Measurements from ENCODE around the gene STK16. TPM values are rescaled to one million over a fixed set of nuclear protein-coding genes. Genes with fewer than 3 reads are reported as not detected.

STK16 gene
- polyA plus RNA-seq, 1 donor from 2014 or later, result 64.9 TPM

DNA sequence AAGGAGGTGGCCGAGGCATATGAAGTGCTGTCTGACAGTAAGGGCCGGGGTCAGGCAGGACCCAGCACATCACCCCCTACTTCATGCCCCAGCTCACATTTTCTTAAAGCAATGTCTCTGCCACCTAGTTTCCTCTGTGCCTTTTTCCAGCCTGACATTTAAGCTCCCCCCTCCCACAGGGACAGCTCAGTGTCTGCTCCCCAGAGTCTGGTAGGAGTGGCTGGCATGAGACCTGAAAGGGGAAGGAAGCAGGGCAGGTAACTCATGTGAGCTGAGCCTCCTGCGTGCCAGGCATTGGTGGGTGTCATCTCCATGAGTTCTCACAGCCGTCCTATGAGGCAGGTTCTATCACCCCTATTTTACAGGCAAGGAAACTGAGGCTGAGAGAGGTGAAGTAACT, 35.4 kb downstream of the STK16 start:
- Histone ChIP-seq H4K20me1 (ENCODE audit: insufficient read depth) (no peaks in the 10 kb centered on the region), H3K27ac (ENCODE audit: low read length) (no peak overlapping the region), H3K36me3 (ENCODE audit: insufficient read depth, low read length) (no peaks in the 10 kb centered on the region), H3K4me2 (ENCODE audit: low read length) (no peak overlapping the region), H3K9ac (ENCODE audit: low read length) (peak overlapping the region; percentile 82), H3F3A (ENCODE audit: insufficient read depth, low read length, poor library complexity, severe bottlenecking) (peaks cover 10% of the 10 kb centered on the region), H3K9me3 (ENCODE audit: low read length) (no peaks in the 10 kb centered on the region), H3K9me2 (ENCODE audit: insufficient read depth, low read length) (no peaks in the 10 kb centered on the region), H2AFZ (ENCODE audit: low read depth, low read length) (no peak overlapping the region), H3K27me3 (ENCODE audit: insufficient read depth, low read depth, low read length) (no peaks in the 10 kb centered on the region), H3K79me2 (replicated peaks; ENCODE audit: insufficient read depth, low read length) (no peaks in the 10 kb centered on the region), H3K4me3 (ENCODE audit: low read length) (peak overlapping the region; percentile 74)
- TF ChIP-seq SMC3 (conservative IDR thresholded peaks at IDR 0.05; ENCODE audit: poor library complexity) (no peak), POLR2AphosphoS5 (IDR thresholded peaks at IDR 0.05) (no peak), MXI1 (conservative IDR thresholded peaks at IDR 0.05; ENCODE audit: poor library complexity, severe bottlenecking) (no peak), RAD21 (conservative IDR thresholded peaks at IDR 0.05) (no peak), EP300 (conservative IDR thresholded peaks at IDR 0.05; ENCODE audit: poor library complexity, severe bottlenecking) (no peak), TAF1 (IDR thresholded peaks at IDR 0.05; ENCODE audit: low read depth) (no peak), EZH2 (IDR thresholded peaks at IDR 0.05; ENCODE audit: borderline replicate concordance, insufficient read depth, low read length, poor library complexity, severe bottlenecking) (no peak)
- TF ChIP-seq, protein P1, sequence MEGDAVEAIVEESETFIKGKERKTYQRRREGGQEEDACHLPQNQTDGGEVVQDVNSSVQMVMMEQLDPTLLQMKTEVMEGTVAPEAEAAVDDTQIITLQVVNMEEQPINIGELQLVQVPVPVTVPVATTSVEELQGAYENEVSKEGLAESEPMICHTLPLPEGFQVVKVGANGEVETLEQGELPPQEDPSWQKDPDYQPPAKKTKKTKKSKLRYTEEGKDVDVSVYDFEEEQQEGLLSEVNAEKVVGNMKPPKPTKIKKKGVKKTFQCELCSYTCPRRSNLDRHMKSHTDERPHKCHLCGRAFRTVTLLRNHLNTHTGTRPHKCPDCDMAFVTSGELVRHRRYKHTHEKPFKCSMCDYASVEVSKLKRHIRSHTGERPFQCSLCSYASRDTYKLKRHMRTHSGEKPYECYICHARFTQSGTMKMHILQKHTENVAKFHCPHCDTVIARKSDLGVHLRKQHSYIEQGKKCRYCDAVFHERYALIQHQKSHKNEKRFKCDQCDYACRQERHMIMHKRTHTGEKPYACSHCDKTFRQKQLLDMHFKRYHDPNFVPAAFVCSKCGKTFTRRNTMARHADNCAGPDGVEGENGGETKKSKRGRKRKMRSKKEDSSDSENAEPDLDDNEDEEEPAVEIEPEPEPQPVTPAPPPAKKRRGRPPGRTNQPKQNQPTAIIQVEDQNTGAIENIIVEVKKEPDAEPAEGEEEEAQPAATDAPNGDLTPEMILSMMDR (IDR thresholded peaks at IDR 0.05; ENCODE audit: poor library complexity, severe bottlenecking), result no peak
- TF ChIP-seq, protein P2, sequence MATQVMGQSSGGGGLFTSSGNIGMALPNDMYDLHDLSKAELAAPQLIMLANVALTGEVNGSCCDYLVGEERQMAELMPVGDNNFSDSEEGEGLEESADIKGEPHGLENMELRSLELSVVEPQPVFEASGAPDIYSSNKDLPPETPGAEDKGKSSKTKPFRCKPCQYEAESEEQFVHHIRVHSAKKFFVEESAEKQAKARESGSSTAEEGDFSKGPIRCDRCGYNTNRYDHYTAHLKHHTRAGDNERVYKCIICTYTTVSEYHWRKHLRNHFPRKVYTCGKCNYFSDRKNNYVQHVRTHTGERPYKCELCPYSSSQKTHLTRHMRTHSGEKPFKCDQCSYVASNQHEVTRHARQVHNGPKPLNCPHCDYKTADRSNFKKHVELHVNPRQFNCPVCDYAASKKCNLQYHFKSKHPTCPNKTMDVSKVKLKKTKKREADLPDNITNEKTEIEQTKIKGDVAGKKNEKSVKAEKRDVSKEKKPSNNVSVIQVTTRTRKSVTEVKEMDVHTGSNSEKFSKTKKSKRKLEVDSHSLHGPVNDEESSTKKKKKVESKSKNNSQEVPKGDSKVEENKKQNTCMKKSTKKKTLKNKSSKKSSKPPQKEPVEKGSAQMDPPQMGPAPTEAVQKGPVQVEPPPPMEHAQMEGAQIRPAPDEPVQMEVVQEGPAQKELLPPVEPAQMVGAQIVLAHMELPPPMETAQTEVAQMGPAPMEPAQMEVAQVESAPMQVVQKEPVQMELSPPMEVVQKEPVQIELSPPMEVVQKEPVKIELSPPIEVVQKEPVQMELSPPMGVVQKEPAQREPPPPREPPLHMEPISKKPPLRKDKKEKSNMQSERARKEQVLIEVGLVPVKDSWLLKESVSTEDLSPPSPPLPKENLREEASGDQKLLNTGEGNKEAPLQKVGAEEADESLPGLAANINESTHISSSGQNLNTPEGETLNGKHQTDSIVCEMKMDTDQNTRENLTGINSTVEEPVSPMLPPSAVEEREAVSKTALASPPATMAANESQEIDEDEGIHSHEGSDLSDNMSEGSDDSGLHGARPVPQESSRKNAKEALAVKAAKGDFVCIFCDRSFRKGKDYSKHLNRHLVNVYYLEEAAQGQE (IDR thresholded peaks at IDR 0.05; ENCODE audit: borderline replicate concordance), result no peak

DNA sequence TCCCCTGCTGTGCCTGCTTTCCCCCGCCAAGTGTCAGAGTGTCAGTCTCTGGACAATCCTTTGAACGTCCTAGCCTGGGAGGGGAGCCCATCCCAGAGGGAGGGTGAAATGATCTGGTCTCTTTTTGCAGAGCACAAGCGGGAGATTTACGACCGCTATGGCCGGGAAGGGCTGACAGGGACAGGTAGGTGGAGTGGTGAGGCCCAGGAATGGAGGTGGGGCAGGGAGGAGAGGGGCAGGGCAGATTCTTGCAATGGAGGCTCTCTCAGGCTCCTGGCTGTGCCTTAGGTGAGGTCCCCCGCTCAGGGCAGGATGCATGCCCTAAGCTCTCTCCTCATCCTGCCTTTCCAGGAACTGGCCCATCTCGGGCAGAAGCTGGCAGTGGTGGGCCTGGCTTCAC, 36.3 kb downstream of the STK16 start:
- no peaks in the 10 kb centered on the region for H3K27me3 ChIP-seq (ENCODE audit: insufficient read depth, low read depth, low read length)
- H3F3A ChIP-seq (ENCODE audit: insufficient read depth, low read length, poor library complexity, severe bottlenecking), result peaks cover 10% of the 10 kb centered on the region
- no peaks in the 10 kb centered on the region for H4K20me1 ChIP-seq (ENCODE audit: insufficient read depth)
- H2AFZ ChIP-seq (ENCODE audit: low read depth, low read length), result no peak overlapping the region
- TF ChIP-seq, protein P1 (IDR thresholded peaks at IDR 0.05; ENCODE audit: poor library complexity, severe bottlenecking), result no peak
- TF ChIP-seq MXI1 (conservative IDR thresholded peaks at IDR 0.05; ENCODE audit: poor library complexity, severe bottlenecking) (no peak), SMC3 (conservative IDR thresholded peaks at IDR 0.05; ENCODE audit: poor library complexity) (no peak), TAF1 (IDR thresholded peaks at IDR 0.05; ENCODE audit: low read depth) (no peak), POLR2AphosphoS5 (IDR thresholded peaks at IDR 0.05) (no peak), EP300 (conservative IDR thresholded peaks at IDR 0.05; ENCODE audit: poor library complexity, severe bottlenecking) (no peak)
- TF ChIP-seq, protein P2 (IDR thresholded peaks at IDR 0.05; ENCODE audit: borderline replicate concordance), result no peak
- no peak overlapping the region for H3K4me3 ChIP-seq (ENCODE audit: low read length)
- no peak overlapping the region for H3K27ac ChIP-seq (ENCODE audit: low read length)
- no peak overlapping the region for H3K4me2 ChIP-seq (ENCODE audit: low read length)
- H3K9me3 ChIP-seq (ENCODE audit: low read length), result no peaks in the 10 kb centered on the region
- no peaks in the 10 kb centered on the region for H3K36me3 ChIP-seq (ENCODE audit: insufficient read depth, low read length)
- H3K9ac ChIP-seq (ENCODE audit: low read length), result no peak overlapping the region
- H3K9me2 ChIP-seq (ENCODE audit: insufficient read depth, low read length), result no peaks in the 10 kb centered on the region
- H3K79me2 ChIP-seq (replicated peaks; ENCODE audit: insufficient read depth, low read length), result no peaks in the 10 kb centered on the region

Measured in neural cell (in vitro differentiated cells).